Breast epithelium (tissue), 4 donors: ENCODE results near the gene SPHK2. TPM values are rescaled to one million over a fixed set of nuclear protein-coding genes. Genes with fewer than 3 reads are reported as not detected.
"Not testable (repeated sequence)": the region's sequence is repeated elsewhere in the genome, so short reads cannot be mapped to it uniquely, and the experiment has no call there.

Source experiments
- DNase-seq, 2 donors: peaks; one replicate each; pipeline ENCODE4 v3.0.0-alpha.2; 2019; ENCODE audit warnings: low spot score in 2 of 2
- H3K27ac ChIP-seq, 2 donors: fragments of 200-600 bp; sonication (generic) in 1 of 2; one replicate each; pipeline ENCODE4 v1.5.1; 2016 to 2019; ENCODE audit warnings: mild to moderate bottlenecking in 1 of 2
- H3K27me3 ChIP-seq, 2 donors: fragments of 200-600 bp; sonication (generic) in 1 of 2; one replicate each; pipeline versions ENCODE4 v1.5.1 to v1.6.0; 2017 to 2019; ENCODE audit warnings: control low read depth in 1 of 2, mild to moderate bottlenecking in 1 of 2
- H3K36me3 ChIP-seq: fragments of 200-600 bp; one replicate; pipeline ENCODE4 v1.5.1; 2019
- H3K4me1 ChIP-seq, 2 donors: fragments of 200-600 bp; sonication (generic); one replicate each; pipeline ENCODE4 v1.5.1; 2016 to 2019; ENCODE audit warnings: control low read depth in 1 of 2
- H3K4me3 ChIP-seq, 3 donors: fragments of 200-600 bp; sonication (generic); 1 replicate in 2 of 3; 2 replicates in 1 of 3; pipeline ENCODE4 v1.5.1; 2016 to 2019; ENCODE audit warnings: mild to moderate bottlenecking in 3 of 3, moderate library complexity in 2 of 3
- H3K9me3 ChIP-seq, 2 donors: fragments of 200-600 bp; sonication (generic) in 1 of 2; one replicate each; pipeline ENCODE4 v1.5.1; 2016 to 2019; ENCODE audit warnings: control low read depth in 1 of 2
- POLR2A ChIP-seq: fragments of 450-650 bp; IDR thresholded peaks from one replicate; pipeline ENCODE4 v1.6.1; 2016; ENCODE audit warnings: antibody characterized with exemption, mild to moderate bottlenecking, moderate library complexity
- POLR2AphosphoS5 ChIP-seq, 3 donors: sonication (generic); formaldehyde crosslinking; IDR thresholded peaks; one replicate each; pipeline ENCODE4 v1.6.1; 2017; ENCODE audit warnings: antibody characterized with exemption in 3 of 3
- intact Hi-C: fragments of 100-400 bp; cut with DNase I; formaldehyde crosslinking; loops from one replicate; pipeline ENCODE4 v1.15.1; 2023; ENCODE audit warnings: low total_unique reads
- total RNA-seq, 3 donors: library from RNA; depleted of rRNA; stranded (reverse); fragments of >200 nt; gene quantifications; one replicate each; pipeline ENCODE4 v1.1.0, GENCODE V29; 2016
- TF ChIP-seq, protein P1 (sequence below), 3 donors: fragments of 450-650 bp; IDR thresholded peaks; one replicate each; pipeline ENCODE4 v1.5.1; 2016 to 2017; ENCODE audit warnings: antibody characterized with exemption in 3 of 3, mild to moderate bottlenecking in 3 of 3, moderate library complexity in 3 of 3

SPHK2 gene
- total RNA-seq, 3 donors from 2014 or later, result 7.4 to 10.8 (median 10.5) TPM

DNA sequence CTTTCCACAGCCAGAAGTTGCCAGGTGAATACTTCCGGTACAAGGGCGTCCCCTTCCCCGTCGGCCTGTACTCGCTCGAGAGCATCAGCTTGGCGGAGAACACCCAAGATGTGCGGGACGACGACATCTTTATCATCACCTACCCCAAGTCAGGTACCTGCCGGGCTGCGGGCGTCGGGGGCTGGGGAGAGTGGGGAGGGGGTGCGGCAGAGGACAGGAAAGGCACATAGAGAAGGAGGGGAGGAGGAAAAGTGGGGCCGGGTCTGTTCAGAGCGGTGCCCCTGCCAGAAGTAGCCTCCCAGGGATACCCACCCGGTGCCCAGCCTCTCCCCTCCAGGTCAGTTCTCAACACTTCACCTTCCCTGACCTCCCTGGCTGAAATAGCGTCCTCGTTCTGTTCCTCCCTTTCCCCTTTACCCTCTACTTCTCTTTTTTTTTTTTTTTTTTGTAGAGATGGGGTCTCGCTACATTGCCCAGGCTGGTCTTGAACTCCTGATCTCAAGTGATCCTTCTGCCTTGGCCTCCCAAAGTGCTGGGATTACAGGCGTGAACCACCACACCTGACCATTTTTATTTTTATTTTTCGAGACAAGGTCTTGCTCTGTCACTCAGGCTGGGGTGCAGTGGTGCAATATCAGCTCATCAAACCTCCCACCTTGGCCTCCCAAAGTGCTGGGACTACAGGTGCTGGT is 43.2 kb upstream of the SPHK2 start:
- no peaks in the 10 kb centered on the region for H3K4me1 ChIP-seq
- H3K36me3 ChIP-seq, result no peaks in the 10 kb centered on the region
- H3K9me3 ChIP-seq, result no peaks in the 10 kb centered on the region
- H3K27me3 ChIP-seq, result no peaks in the 10 kb centered on the region
- H3K27ac ChIP-seq, result no peak overlapping the region
- H3K4me3 ChIP-seq, result no peak overlapping the region
- TF ChIP-seq, protein P1, sequence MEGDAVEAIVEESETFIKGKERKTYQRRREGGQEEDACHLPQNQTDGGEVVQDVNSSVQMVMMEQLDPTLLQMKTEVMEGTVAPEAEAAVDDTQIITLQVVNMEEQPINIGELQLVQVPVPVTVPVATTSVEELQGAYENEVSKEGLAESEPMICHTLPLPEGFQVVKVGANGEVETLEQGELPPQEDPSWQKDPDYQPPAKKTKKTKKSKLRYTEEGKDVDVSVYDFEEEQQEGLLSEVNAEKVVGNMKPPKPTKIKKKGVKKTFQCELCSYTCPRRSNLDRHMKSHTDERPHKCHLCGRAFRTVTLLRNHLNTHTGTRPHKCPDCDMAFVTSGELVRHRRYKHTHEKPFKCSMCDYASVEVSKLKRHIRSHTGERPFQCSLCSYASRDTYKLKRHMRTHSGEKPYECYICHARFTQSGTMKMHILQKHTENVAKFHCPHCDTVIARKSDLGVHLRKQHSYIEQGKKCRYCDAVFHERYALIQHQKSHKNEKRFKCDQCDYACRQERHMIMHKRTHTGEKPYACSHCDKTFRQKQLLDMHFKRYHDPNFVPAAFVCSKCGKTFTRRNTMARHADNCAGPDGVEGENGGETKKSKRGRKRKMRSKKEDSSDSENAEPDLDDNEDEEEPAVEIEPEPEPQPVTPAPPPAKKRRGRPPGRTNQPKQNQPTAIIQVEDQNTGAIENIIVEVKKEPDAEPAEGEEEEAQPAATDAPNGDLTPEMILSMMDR (IDR thresholded peaks at IDR 0.05), result no peak
- TF ChIP-seq POLR2A, result no peak
- TF ChIP-seq POLR2AphosphoS5 (IDR thresholded peaks at IDR 0.05), result no peak
- DNase-seq, result no peak
- intact Hi-C loops, result loop anchor here (10.0 kb wide), 1 partner anchor 71 kb away; no protein-coding TSS in a partner anchor

DNA sequence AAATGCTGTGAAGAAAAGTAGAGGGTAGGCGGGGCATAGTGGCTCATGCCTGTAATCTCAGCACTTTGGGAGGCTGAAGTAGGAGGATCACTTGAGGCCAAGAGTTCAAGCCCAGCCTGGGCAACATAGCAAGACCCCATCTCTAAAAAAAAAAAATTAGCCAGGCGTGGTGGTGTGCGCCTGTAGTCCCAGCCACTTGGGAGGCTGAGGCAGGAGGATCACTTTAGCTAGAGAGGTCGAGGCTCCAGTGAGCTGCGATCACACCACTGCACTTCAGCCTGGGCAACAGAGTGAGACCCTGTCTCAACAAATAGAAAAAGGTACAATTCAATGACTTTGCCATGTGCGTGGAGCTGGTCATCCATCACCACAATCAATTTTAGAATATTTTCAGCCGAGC is 41.4 kb upstream of the SPHK2 start:
- not testable (repeated sequence) for H3K36me3 ChIP-seq, H3K27ac ChIP-seq, H3K27me3 ChIP-seq, H3K4me3 ChIP-seq, H3K9me3 ChIP-seq, H3K4me1 ChIP-seq, DNase-seq
- intact Hi-C loops, result loop anchor here (10.0 kb wide), 1 partner anchor 73 kb away; no protein-coding TSS in a partner anchor

DNA sequence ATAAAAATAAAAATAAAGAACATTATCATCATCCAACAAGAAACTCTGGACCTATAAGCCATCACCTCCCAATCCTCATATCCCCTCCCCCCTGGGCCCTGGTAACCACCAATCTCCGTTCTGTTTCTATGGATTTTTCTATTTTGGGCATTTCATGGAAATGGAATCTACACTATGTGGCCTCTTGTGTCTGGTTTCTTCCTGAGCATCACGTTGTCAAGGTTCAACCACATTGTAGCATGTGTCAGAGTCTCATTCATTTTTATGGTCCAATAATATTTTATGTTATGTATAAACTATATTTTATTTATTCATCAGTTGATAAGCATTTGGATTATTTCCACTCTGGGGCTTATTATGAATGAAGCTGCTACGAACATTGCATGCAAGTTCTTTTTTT is 40.4 kb upstream of the SPHK2 start:
- H3K4me1 ChIP-seq, result no peaks in the 10 kb centered on the region
- intact Hi-C loops, result loop anchor here (10.0 kb wide), 1 partner anchor 74 kb away; no protein-coding TSS in a partner anchor
- H3K27ac ChIP-seq, result no peak overlapping the region
- no peak for DNase-seq
- H3K36me3 ChIP-seq, result no peaks in the 10 kb centered on the region
- no peaks in the 10 kb centered on the region for H3K9me3 ChIP-seq
- TF ChIP-seq, protein P1 (IDR thresholded peaks at IDR 0.05), result no peak
- TF ChIP-seq POLR2AphosphoS5 (IDR thresholded peaks at IDR 0.05) (no peak), POLR2A (no peak)
- no peak overlapping the region for H3K4me3 ChIP-seq
- no peaks in the 10 kb centered on the region for H3K27me3 ChIP-seq

DNA sequence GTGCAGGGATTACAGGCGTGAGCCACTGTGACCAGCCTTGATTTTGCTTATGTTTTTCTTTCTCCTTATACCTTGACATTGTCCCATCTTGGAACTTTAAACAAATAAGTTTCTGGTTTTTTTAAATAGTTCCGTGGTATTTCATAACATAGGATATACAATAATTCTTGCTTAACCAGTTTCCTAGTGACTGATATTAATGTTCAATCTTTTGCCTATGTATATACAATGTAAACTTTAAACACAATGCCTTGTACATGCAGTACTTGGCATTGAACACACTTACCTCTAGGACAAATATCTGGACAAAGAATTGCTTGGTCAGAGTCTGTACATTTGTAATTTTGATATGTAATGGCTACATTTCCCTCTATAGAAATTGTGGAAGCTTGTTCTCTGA is 37.1 kb upstream of the SPHK2 start:
- H3K27ac ChIP-seq, result no peak overlapping the region
- no peak overlapping the region for H3K4me3 ChIP-seq
- no peaks in the 10 kb centered on the region for H3K9me3 ChIP-seq
- intact Hi-C loops, result no loop called here
- no peak for DNase-seq
- H3K4me1 ChIP-seq, result no peaks in the 10 kb centered on the region
- TF ChIP-seq POLR2A, result no peak
- TF ChIP-seq, protein P1 (IDR thresholded peaks at IDR 0.05), result no peak
- no peak for TF ChIP-seq POLR2AphosphoS5 (IDR thresholded peaks at IDR 0.05)
- H3K36me3 ChIP-seq, result no peaks in the 10 kb centered on the region
- no peaks in the 10 kb centered on the region for H3K27me3 ChIP-seq

DNA sequence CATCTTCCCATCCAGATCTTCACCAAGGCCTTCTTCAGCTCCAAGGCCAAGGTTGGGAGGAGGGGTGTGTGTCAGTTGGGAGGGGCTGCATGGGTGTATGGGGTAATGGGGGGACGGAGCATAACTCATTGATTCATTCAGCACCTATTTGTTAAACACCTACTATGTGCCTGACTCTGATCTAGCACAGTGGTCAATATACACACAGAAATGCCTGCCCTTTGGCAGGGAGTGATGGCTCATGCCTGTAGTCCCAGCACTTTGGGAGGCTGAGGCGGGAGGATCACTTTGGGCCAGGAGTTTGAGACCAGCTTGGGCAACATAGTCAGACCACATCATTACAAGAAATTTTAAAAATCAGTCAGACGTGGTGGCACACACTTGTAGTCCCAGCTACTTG is 31.9 kb upstream of the SPHK2 start:
- no peak for TF ChIP-seq POLR2AphosphoS5 (IDR thresholded peaks at IDR 0.05)
- no peak for TF ChIP-seq POLR2A
- TF ChIP-seq, protein P1 (IDR thresholded peaks at IDR 0.05), result no peak
- DNase-seq, result no peak
- Histone ChIP-seq H3K4me3 (no peak overlapping the region), H3K4me1 (no peaks in the 10 kb centered on the region), H3K27ac (no peak overlapping the region), H3K36me3 (no peaks in the 10 kb centered on the region), H3K27me3 (no peaks in the 10 kb centered on the region), H3K9me3 (no peaks in the 10 kb centered on the region)
- intact Hi-C loops, result no loop called here
